ENCODE data around the gene NPB.
"Not testable (repeated sequence)": the region's sequence is repeated elsewhere in the genome, so short reads cannot be mapped to it uniquely, and the experiment has no call there.

NPB gene

DNA sequence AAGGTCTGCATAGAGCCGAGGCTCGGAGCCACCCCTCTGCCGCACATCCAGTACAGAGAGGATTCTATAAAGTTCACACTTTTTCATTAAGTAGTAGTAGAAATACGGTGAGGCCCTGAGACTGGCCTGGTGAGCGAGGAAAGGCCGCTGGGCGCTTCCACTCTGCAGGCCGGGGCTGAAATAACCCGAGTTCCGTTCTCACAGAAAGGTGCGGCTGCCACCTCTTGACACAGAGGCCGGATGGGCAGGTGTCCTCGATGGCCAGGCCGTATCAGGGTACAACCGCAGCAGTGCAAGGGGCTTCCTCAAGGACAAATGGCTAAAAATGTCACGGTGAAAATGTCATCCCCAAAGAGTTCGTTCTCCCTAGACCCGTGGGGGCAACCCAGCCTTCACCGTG is 9.9 kb downstream of the NPB start:
- no peak for DNase-seq (ENCODE audit: low spot score)

GRCh38 chr17:81912441-81913309 is 10.6 kb downstream of the NPB start:
- no peak for DNase-seq (ENCODE audit: low spot score)

GRCh38 chr17:81913394-81914102 is 11.5 kb downstream of the NPB start:
- no peak for DNase-seq (ENCODE audit: low spot score)

GRCh38 chr17:81914103-81914850 is 12.2 kb downstream of the NPB start:
- DNase-seq (ENCODE audit: low spot score): no peak

DNA sequence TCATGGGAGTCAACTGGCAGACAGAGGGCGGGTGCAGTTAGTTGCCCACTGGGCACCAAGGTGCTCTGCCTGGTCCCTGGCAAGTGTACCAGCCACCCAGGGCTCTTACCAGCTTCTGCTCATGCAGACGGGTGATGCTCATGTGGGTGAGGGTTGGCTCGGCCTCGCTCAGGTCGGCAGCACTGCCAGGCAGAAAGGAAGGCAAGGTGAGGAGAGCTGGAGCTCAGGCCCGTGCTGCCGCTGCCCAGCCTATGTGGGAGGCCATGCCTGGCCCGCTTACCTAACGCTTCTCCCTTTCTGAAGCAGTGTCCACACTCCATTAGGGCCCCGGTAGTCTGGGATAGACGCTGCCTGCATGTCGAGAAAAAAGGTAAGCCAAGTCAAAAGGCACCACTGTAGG is 13.3 kb downstream of the NPB start:
- DNase-seq (ENCODE audit: low spot score): no peak

- no peak for DNase-seq (ENCODE audit: low spot score)
These were observed 14.4 kb downstream of the NPB start for GRCh38 chr17:81916234-81917001.

- DNase-seq (ENCODE audit: low spot score): peak; percentile 92
These were observed 15.7 kb downstream of the NPB start, which contains the start of gene SIRT7 for GRCh38 chr17:81917565-81918332. Gene SIRT7, minus strand, starts transcription at chr17:81918176. Its CDS starts 45 bp downstream, at chr17:81918131.

- not testable (repeated sequence) for DNase-seq (ENCODE audit: low spot score)
These were observed 16.3 kb downstream of the NPB start for GRCh38 chr17:81918333-81918669.

GRCh38 chr17:81918832-81919545 is 17.0 kb downstream of the NPB start:
- DNase-seq (ENCODE audit: low spot score): no peak

DNA sequence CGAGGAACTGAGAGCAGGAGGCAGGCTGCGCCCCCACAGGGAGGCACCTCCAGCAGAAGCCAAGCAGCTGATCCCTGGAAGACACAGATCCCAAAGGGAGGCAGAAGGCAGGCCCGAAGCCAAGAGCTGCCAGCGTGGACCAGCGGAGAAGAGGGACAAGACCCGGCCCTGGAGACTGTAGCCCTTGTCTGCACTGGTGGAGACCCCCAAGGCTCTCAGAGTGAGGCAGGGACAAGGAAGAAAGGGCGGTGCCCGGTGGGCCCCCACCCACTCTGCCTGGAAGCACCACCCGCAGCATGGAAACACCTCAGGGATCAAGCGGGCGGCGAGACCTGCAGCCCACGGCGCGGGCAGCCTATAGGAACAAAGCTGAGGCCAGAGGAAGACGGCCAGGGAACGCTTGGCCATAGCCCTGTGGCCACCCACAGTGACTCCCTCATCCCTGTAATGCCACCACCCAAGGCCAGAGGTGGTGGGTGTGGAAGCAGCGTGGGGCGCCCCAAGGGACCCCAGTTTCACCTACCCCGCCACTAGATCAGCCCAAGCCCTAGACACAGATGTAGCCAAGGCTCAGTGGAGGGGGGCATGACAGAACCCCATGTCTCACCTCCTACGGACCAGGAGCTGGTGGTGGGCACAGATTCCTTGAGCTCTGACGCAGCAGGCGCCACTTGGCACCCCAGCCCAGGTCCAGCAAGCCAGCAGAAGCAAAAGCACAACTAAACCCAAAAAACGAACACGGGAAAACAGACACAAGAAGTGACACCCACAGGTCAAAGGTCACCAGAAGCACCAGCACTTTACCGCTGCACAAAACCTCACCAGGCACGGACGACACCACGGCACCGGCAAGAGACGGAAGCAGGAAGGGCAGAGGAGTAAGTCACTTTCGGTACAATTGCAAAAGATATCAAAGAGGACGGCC is 18.8 kb downstream of the NPB start:
- DNase-seq (ENCODE audit: low spot score): no peak

DNA sequence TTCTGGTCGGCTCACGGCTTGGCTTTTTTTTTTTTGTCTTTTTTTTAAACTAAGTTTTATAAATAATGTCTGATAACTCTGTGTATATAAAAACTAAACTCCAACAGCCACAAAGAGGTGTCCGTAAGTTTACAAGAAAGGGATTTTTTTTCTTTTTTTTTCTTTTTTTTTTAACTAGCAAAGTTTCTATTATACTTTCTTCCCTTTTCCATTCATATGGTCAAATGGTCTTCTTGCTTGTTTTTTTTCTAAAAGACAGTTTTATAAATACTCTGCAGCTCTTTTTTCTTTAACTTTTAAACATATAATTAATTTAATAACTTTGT is 19.5 kb downstream of the NPB start:
- no peak for DNase-seq (ENCODE audit: low spot score)

DNA sequence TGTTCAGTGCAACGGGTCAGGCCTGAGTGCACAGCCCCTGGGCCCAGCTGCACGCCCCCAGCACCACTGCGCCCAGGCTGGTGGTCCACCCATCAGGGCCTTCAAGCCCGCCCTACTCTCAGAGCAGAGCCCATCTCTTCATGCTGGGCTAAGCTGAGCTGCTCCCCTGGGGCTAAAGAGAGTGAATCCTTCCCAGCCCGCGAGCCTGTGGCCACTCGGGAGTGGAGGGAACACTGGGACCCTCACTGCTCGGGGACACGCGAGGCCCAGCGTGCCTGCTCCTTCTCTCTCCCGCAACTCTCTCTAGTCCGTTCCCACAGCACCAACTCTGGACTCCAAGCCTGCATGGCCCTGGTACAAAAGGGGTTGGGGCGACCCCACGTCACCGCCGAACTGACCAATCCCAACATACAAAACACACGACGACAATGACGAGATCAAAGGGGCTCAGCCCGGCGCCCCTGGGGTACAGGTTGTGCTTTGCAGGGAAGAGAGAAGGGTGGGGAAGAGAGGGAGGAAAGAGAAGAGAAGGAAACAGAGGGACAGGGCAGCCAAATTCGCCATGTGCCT is 20.0 kb downstream of the NPB start:
- no peak for DNase-seq (ENCODE audit: low spot score)

- DNase-seq (ENCODE audit: low spot score): no peak
These were observed 20.7 kb downstream of the NPB start for GRCh38 chr17:81922566-81923301.

- DNase-seq (ENCODE audit: low spot score): no peak
These were observed 21.5 kb downstream of the NPB start for GRCh38 chr17:81923302-81924260.

DNA sequence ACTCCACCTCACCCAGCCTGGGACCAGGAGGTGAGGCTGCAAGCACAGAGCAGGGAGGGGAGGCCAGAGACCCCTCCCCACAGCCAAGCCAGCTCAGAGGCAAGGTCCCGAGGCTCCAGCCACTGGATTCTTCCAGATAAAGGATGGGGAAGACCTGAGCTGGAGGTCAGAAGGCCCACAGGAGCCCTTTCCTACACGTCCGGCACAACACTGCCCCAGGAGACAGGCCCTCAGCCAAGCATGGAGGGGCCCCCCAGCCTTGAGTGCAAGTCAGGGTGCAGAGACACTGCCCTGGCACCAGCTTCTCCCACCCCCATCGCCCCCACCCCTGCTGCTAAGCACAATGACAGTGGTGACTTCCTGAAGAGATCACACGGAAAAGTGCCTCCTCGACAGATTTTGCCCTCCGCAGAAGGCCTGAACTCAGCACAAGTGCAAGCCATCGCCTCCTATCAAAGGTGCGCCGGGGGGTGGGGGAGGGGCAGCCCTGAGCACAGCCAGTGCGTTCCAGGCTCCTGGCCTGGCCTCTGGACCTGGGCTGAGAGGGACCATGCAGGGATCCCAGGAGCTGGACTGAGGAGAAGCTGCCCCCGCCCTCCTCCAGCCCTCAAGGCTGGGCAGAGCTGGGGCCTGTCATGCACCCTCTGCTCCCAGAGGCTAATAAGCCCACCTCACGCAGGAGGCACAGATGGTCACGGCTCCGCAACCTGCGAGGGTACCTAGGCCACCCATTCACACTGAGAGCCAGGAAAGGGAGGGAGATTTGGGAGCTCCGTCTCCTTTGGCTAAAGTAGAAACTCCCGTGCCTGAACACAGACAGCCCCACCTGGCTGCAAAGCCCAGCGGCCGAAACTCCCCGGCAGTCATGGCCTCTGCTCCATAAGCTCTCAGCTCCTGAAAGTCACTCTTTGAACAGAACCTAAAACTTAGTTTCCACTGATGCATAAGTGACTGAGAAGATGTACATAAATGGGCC is 22.8 kb downstream of the NPB start:
- no peak for DNase-seq (ENCODE audit: low spot score)

- no peak for DNase-seq (ENCODE audit: low spot score)
These were observed 23.9 kb downstream of the NPB start for GRCh38 chr17:81925860-81926450.

Measured in left forelimb (tissue), 1 donor.